Placental pericyte (primary cell): ENCODE results near the gene CDC42SE1. TPM values are rescaled to one million over a fixed set of nuclear protein-coding genes. Genes with fewer than 3 reads are reported as not detected.

Source experiments
- small RNA-seq: library from RNA; depleted of rRNA; stranded (forward); fragments of <200 nt; gene quantifications from one replicate; pipeline ENCODE3, GENCODE V24; 2012; ENCODE audit warnings: low replicate concordance
- total RNA-seq: library from RNA; depleted of rRNA; stranded (reverse); fragments of >200 nt; gene quantifications from 2 replicates; pipeline ENCODE4 v1.2.3, GENCODE V29; 2012

CDC42SE1 gene
- total RNA-seq: 68.1 and 106 TPM in 2 replicates

GRCh38 chr1:151059109-151060006 lies at the start of gene CDC42SE1:
Gene CDC42SE1, minus strand, starts transcription at chr1:151059622. Its CDS starts 3,892 bp downstream, at chr1:151055730.

GRCh38 chr1:151070474-151071276 lies 11.3 kb upstream of the CDC42SE1 start, which contains the start of gene GABPB2:
Gene GABPB2, plus strand, starts transcription at chr1:151070761. Its CDS starts 17,429 bp downstream, at chr1:151088190.

GRCh38 chr1:151060007-151060656 lies 710 bp upstream of the CDC42SE1 start, which contains the start of gene MLLT11:
Gene MLLT11, plus strand, starts transcription at chr1:151060397. Its CDS starts 6,828 bp downstream, at chr1:151067225.

GRCh38 chr1:151047591-151047924 lies 11.9 kb downstream of the CDC42SE1 start, which contains the start of gene C1orf56:
Gene C1orf56, plus strand, starts transcription at chr1:151047751. Its CDS starts 97 bp downstream, at chr1:151047848.

GRCh38 chr1:151036356-151036755 lies 23.1 kb downstream of the CDC42SE1 start, which contains the start of gene BNIPL:
Gene BNIPL, plus strand, starts transcription at chr1:151036586. Its CDS starts 140 bp downstream, at chr1:151036726.

GRCh38 chr1:151008244-151009205 lies 50.9 kb downstream of the CDC42SE1 start, which contains the start of gene PRUNE1:
Gene PRUNE1, plus strand, starts transcription at chr1:151008449. Its CDS starts 184 bp downstream, at chr1:151008633.

GRCh38 chr1:151006327-151007052 lies 52.9 kb downstream of the CDC42SE1 start, which contains the start of gene MINDY1:
Gene MINDY1, minus strand, starts transcription at chr1:151006902. Its CDS starts 4,285 bp downstream, at chr1:151002617.

Small RNA genes within 50 kb of the gene (small RNA-seq; reads per million reads assigned to genes)
- gene RNU6-884P: 0.59 reads per million, percentile 24 among the genes with 10 or more reads in this experiment

Other genes starting within 250 kb of the CDC42SE1 start
- 37.2 and 59.3 TPM in 2 replicates for gene ARNT, start 183.0 kb downstream of the CDC42SE1 start, total RNA-seq
- gene CTXND2, start 172.5 kb downstream of the CDC42SE1 start, total RNA-seq: not detected in 2 replicates
- 39.1 and 42.7 TPM in 2 replicates for gene SETDB1, start 133.3 kb downstream of the CDC42SE1 start, total RNA-seq
- 136 and 182 TPM in 2 replicates for gene CERS2, start 84.8 kb downstream of the CDC42SE1 start, total RNA-seq
- under 0.01 and 0.22 TPM in 2 replicates for gene ANXA9, start 77.3 kb downstream of the CDC42SE1 start, total RNA-seq
- gene MINDY1, start 52.7 kb downstream of the CDC42SE1 start, total RNA-seq: 5.9 and 9.2 TPM in 2 replicates
- 7.7 and 8.9 TPM in 2 replicates for gene PRUNE1, start 51.2 kb downstream of the CDC42SE1 start, total RNA-seq
- gene BNIPL, start 23.0 kb downstream of the CDC42SE1 start, total RNA-seq: 0.22 and 0.29 TPM in 2 replicates
- 2.9 and 3.3 TPM in 2 replicates for gene C1orf56, start 11.9 kb downstream of the CDC42SE1 start, total RNA-seq
- gene MLLT11, start 775 bp upstream of the CDC42SE1 start, total RNA-seq: 2.8 and 10.7 TPM in 2 replicates
- gene GABPB2, start 11.1 kb upstream of the CDC42SE1 start, total RNA-seq: 9.7 and 9.8 TPM in 2 replicates
- 0.57 and 1.8 TPM in 2 replicates for gene SEMA6C, start 87.0 kb upstream of the CDC42SE1 start, total RNA-seq
- not detected in 2 replicates for gene TNFAIP8L2, start 97.0 kb upstream of the CDC42SE1 start, total RNA-seq
- gene LYSMD1, start 106.3 kb upstream of the CDC42SE1 start, total RNA-seq: 13.6 and 14.2 TPM in 2 replicates
- 29.8 and 31.1 TPM in 2 replicates for gene SCNM1, start 106.5 kb upstream of the CDC42SE1 start, total RNA-seq
- not detected in 2 replicates for gene TMOD4, start 116.4 kb upstream of the CDC42SE1 start, total RNA-seq
- 35.5 and 55.4 TPM in 2 replicates for gene VPS72, start 130.6 kb upstream of the CDC42SE1 start, total RNA-seq
- gene PIP5K1A, start 138.9 kb upstream of the CDC42SE1 start, total RNA-seq: 71.9 and 78.6 TPM in 2 replicates
- gene PSMD4, start 195.1 kb upstream of the CDC42SE1 start, total RNA-seq: 156 and 173 TPM in 2 replicates
- gene ZNF687, start 222.7 kb upstream of the CDC42SE1 start, total RNA-seq: 16.8 and 16.9 TPM in 2 replicates